NK-92 (cell line): ENCODE measurements around the gene NKD2.

ENCODE experiments used
- DNase-seq: peaks from one replicate; lab custom pipeline; 2025; ENCODE audit not compliant: unreplicated experiment; lab: John Stamatoyannopoulos, UW

Gene NKD2

GRCh38 chr5:978693-979092 lies 29.9 kb upstream of the NKD2 start:
- no peak for DNase-seq

GRCh38 chr5:979100-979817 lies 29.3 kb upstream of the NKD2 start:
- no peak for DNase-seq

- DNase-seq = no peak
Measured at GRCh38 chr5:980001-980588, 28.5 kb upstream of the NKD2 start.

DNA sequence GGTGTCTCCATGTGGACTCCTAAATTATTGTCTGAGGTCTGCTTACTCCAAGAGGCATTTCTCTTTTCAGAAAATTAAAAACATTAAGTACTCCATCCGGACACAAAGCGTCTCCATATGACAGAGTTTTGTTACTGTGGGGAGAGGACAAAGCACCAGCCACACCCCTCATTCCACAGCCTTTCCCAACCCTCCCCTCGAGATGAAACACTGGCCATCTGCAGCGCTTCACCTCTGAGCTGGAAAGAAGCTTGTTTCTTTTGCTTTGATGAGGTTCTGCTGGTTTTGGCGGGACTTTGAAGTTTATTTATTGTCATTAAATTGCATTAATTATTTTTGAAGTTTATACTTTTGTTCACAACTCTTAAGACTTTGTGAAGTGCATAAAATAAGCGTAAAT lies 27.6 kb upstream of the NKD2 start:
- no peak for DNase-seq

- DNase-seq = no peak
Measured at GRCh38 chr5:981456-981855, 27.1 kb upstream of the NKD2 start.

- no peak for DNase-seq
Measured at GRCh38 chr5:982377-983237, 26.0 kb upstream of the NKD2 start.

DNA sequence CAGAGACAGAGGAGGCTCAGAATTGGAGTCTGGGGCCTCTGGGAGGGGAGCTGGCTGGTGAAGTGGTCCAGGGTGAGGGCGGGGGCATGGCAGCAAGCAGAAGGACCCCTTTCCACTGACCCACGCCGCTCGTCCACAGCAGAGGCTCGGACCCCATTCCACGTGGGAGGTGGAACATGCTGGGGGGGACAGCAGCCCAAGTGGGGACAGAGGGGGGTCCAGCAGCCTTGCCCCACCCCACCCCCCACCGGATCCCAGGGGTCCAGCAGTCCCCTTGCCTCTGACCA lies 25.4 kb upstream of the NKD2 start:
- DNase-seq = no peak

DNA sequence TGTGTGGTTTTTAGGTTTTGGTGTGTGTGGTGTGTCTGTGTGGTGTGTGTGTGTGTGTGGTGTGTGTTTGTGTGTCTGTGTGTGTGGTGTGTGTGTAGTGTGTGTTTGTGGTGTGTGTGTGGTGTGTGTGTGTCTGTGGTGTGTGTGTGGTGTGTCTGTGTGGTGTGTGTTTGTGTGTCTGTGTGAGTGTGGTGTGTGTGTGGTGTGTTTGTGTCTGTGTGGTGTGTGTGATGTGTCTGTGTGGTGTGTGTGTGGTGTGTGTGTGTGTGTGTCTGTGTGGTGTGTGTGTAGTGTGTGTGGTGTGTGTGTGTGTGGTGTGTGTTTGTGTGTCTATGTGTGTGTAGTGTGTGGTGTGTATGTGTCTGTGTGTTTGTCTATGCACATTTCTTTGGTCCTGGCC lies 25.0 kb upstream of the NKD2 start:
- no peak for DNase-seq

DNA sequence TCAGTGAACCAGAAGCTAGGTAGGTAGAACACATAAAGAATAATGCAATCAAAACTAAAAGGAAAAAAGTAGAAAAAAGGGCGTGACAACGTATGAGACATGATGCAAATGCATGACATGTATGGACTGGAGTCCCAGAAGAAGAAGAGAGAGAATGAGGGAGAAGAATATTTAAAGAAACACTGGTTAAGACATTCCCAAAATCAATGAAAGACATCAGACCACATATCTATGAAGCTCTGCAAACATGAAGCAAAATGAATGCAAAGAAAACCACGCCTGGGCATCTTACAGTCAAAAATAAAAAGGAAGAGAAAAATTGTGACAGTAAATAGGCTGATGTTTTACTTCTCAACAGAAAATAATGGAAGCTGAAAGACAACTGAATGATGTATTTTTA lies 23.8 kb upstream of the NKD2 start:
- no peak for DNase-seq

GRCh38 chr5:987761-988160 lies 20.8 kb upstream of the NKD2 start:
- no peak for DNase-seq

- DNase-seq = no peak
Measured at GRCh38 chr5:988322-988721, 20.3 kb upstream of the NKD2 start.

DNA sequence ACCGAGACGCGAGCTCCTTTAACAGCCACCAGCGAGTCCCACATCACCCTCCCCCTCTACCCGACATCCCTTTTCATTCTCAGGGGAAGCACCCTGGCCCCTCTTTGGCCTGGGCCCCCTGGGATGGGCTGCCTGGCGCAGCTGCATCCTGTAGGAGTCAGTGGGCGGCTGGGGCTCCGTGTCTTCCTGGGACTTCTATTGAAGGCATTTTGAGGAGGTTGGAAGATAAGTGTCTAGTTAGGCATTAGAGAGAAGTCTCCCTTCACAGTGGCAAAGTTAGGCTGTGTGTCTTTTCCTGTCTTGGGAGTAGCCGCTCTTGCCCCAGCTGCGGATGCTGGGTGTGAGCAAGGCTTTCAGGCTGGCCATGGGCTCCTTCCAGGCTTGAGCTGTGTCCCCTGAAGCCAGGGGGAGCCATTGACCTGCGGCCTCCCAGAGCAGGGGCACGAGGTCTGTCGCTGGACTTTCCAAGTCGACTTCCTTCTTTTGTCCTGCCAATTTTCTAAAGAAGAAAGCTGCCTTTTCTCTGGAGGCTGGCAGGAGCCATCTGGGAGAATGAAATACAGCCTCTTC lies 18.6 kb upstream of the NKD2 start:
- DNase-seq = no peak

DNA sequence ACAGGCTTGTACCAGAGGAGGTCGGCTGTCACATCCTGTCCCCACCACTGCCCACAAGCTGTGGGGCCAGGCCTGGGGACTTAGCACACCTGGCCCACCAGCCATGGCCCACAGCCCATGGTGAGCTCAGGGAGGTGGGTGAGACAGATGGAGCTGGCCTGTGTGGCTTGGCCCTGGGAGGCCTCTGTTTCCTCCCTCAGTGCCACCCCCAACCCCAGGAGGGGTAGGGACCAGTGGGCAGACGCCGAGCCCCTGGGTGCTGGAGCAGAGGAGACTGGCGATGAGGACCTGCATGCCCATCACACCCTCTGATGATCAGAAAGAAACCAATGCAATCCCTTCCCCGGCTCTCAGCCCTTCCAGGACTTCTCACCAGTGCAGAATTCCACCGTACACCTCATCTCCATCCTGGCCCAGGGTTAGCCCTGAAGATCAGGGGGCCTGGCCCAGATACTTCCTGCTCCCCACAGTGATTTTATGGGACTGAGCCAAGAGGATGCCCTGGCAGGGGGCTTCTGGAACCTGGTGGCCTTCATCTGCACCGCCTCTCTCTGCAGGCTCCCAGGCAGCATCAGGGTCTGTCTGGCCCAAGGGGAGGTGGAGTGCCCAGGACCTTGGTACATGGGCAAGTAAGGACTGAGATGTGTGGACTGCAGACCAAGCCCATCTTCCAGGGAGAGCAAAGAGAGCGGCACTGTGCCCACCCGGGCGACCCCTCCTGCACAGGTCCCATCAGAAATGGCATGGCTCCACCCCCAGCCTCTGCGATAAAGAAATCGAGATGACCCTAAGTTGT lies 16.9 kb upstream of the NKD2 start:
- no peak for DNase-seq

DNA sequence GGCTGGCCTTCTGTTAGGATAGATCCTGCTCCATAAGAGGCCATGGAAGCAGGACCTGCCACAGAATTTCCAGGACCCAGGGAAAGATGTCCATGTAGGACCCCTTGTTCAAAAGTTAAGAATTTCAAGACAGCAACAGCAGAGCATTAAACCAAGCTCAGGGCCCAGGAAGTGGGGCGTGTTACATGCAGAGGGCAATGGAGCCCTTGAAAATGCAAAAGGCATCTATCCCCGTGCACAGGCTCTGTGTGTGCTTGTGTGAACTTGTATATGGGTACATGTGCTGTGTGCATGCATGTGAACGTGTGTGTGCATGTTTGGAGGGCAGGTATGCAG lies 14.4 kb upstream of the NKD2 start:
- no peak for DNase-seq

DNA sequence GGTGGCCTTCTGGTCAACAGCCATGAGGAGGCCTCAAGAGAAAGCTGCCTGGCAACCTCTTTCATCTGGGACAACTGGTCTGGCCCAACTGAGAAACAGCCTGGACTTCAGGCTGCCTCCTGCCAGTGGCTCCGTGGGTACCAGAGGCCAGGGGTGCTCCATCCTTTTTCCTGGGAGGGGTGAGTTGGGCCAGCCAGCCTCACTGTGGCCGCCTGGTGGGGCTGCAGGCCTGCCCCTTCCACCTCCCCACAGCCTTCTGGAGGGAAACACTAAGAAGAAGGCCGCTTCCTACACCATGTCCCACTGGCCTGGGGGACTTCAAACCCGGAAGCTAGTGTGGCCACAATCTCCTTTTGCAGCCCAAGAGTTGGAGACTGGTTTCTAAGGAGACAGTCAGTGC lies 13.8 kb upstream of the NKD2 start:
- DNase-seq = no peak

- DNase-seq = no peak
Measured at GRCh38 chr5:995318-995717, 13.3 kb upstream of the NKD2 start.

DNA sequence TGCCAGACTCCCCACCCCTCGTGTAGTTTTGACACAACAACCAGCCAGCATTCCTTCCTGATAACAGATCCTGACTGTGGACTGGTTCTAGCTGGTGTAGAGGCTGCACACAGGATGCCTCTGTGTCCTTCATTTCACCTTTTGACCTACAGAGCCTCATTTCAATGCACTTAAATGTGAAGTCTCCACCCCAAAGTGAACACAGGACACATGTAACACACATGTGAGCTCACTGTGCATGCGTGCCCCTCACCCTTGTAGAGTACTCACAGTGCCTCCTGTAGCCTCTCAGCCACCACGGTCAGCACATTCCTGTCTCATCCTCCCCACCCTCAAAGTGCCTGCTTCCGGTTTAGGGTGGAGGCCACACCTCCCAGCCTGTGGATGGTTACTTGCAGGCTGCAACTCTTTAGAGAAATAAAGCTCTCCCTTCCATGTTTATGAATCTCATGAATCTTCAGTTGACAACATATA lies 11.6 kb upstream of the NKD2 start:
- DNase-seq = no peak

GRCh38 chr5:997711-998110 lies 10.9 kb upstream of the NKD2 start:
- no peak for DNase-seq

- DNase-seq = no peak
Measured at GRCh38 chr5:998246-999031, 10.2 kb upstream of the NKD2 start.

DNA sequence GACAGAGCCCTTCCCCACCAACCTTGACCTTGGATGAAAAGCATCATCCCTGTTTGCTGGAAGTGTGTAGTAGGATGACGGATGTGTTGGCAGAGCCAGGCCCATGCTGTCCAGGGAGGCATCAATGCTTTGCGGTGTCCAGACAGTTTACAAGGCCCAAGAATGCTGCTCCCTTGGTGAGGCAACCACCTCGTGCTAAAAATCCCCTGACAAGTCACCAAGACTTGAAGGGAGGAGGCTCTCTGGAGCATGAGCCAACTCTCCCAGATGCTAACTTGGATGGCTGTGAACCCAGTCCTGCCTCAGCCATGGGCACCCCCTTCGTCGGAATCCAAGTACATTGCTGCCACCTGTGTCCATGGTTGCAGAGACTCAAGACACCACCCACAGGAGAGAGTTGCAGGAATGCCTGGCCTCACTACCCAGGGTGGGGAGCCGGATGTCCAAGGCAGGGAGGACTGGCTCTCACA lies 9.5 kb upstream of the NKD2 start:
- no peak for DNase-seq
